Fibroblast of pulmonary artery (primary cell): ENCODE data around the gene DLGAP1.
A peak's percentile ranks its signal among the peaks of the same experiment; 100 is the strongest.
"Not testable (repeated sequence)": the region's sequence is repeated elsewhere in the genome, so short reads cannot be mapped to it uniquely, and the experiment has no call there.

Experiments used
- DNase-seq: peaks from one replicate; pipeline ENCODE4 v3.0.0-alpha.2; 2010; ENCODE audit warnings: low read depth
- H3K4me3 ChIP-seq: replicated peaks from 2 replicates; pipeline ENCODE4 v1.5.1; 2011; ENCODE audit warnings: low read depth, mild to moderate bottlenecking, control low read depth, low read length, moderate library complexity
- TF ChIP-seq, protein P1 (sequence below): IDR thresholded peaks from 2 replicates; pipeline ENCODE4 v1.5.1; 2011; ENCODE audit warnings: mild to moderate bottlenecking, control low read depth, low read length, inconsistent platforms; ENCODE audit errors: missing control alignments

Gene DLGAP1

DNA sequence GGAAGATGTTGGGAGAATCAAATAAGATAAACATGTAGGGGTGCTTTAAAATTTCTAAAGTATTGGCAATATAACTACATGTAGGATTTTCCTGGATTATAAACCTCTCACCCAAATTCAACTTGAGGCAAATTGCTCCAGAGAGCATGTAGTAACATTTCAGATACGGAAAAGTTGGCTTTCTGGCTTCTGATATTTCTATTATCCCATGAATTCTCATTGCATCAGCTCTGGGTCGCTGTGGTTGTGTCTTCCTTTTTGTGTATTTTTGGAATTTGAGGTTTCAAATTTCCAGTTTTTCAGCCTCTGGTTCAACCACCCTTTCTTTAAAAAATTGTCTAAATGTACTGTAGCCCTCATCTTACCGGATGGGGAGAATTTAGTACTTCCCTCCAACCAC, 972.8 kb downstream of the DLGAP1 start:
- TF ChIP-seq, protein P1, sequence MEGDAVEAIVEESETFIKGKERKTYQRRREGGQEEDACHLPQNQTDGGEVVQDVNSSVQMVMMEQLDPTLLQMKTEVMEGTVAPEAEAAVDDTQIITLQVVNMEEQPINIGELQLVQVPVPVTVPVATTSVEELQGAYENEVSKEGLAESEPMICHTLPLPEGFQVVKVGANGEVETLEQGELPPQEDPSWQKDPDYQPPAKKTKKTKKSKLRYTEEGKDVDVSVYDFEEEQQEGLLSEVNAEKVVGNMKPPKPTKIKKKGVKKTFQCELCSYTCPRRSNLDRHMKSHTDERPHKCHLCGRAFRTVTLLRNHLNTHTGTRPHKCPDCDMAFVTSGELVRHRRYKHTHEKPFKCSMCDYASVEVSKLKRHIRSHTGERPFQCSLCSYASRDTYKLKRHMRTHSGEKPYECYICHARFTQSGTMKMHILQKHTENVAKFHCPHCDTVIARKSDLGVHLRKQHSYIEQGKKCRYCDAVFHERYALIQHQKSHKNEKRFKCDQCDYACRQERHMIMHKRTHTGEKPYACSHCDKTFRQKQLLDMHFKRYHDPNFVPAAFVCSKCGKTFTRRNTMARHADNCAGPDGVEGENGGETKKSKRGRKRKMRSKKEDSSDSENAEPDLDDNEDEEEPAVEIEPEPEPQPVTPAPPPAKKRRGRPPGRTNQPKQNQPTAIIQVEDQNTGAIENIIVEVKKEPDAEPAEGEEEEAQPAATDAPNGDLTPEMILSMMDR = no peak
- no peak for DNase-seq
- H3K4me3 ChIP-seq = no peak overlapping the region

DNA sequence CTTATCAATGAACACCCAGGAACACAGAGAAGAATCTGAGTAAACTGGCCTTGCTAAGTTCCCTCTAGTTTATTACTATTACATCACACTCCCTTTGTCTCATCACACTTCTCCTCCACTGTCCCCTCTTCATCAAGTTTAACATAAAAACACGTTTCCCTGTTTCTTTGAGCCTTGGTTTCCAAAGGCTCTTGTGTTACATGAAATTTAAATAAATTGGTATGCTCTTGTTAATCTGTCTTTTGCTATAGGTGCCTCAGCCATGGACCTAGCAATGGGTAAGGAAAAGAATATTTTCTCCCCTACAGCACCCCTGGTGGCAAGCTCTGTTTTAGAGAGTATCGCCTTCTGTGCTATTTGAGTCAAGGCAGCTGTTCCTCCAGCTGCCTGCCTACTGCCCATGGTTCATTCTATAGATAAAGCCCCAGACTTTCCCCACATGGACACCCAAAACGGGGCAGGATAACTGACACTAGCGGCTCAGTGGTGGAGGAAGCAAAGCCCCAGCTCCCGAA, 973.4 kb downstream of the DLGAP1 start:
- TF ChIP-seq, protein P1 = peak; percentile 70
- H3K4me3 ChIP-seq = no peak overlapping the region
- DNase-seq = peak; percentile 69

DNA sequence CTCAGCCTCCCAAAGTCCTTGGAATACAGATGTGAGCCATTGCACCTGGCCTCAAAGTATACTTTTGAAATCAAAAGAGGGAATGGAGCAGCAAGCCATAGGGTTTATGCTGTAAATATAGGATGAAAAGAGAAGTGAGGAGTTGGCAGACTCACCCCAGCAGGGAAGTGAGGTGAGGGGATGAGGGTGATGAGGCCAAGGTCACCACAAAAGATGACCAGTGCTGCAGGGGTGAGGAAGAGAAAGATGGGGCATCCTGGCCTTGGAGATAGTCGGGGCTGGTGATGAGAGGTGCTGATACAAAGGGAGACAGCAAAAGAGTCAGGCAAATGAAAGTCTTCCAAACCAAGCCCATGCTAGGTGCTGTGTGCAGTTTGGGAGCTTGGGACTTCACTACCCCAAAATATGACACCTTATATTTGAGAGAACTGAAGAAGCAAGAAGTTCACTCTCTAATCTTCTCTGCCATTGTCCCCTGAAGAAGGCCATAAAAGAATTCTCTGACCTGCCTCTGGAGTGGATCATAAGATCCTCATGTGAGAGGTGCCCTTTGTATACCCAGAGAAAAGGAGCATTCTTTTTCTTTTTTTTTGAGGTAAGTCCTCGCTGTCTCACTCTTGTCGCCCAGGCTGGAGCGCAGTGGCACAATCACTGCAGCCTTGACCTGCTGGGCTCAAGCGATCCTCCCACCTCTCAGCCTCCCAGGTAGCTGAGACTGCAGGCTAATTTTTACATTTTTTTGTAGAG, 974.1 kb downstream of the DLGAP1 start:
- no peak overlapping the region for H3K4me3 ChIP-seq
- DNase-seq = no peak
- TF ChIP-seq, protein P1 = no peak

DNA sequence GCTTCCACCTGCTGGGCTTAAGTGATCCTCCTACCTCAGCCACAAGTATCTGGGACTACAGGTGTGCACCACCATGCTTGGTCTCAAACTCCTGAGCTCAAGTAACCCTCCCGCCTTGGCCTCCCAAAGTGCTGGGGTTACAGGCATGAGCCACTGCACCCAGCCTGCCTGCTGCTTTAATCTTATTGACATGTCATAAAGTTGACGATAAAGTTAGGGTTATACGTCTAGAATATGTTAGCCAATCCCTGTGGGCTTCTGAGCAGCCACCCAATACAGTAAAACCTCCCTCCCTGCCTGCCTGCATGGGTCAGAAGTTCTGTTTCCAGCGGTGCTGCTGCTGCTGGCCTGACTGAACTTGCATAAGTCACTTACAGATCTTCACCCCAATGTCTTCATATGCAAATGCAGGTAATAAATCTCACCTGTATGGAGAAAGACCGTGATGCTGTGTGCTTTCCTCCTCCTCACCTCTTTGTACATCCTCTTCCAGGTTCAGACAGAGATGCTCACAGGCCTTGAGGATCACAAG, 975.1 kb downstream of the DLGAP1 start:
- TF ChIP-seq, protein P1 = no peak
- DNase-seq = no peak
- H3K4me3 ChIP-seq = no peak overlapping the region

DNA sequence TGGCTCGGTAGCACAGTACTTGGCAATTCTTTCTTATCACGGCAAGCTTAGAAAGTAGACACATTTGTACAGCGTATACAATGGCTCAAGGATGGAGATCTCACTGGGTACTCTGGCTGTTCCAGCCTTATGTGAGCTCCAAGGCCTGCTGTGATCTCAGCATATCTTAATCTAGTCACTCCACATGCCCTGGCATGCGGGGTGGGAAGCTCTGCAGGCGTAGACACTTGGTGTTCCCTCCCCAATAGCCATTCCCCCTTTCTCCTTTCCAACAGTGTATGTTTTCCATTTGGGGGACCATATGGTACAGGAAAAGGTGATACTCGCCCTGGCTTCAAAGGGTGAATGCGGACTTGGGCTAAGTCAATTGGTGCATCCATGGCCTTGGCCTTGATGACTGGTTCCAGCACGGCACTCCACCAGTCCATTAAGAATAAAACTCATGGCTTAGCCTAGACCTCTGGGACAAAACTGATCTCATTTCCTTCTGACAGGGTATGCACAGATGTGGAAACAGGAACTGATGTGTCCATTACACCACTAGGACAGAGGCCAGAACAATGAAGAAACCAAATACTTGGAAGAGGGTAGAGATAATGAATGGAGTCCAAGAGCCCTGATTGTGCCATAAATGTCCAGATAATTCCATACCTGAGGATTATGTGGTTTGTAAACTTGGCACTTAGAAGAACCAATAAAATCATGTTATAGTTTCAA, 976.7 kb downstream of the DLGAP1 start:
- DNase-seq = peak; percentile 93
- TF ChIP-seq, protein P1 = no peak
- no peak overlapping the region for H3K4me3 ChIP-seq

DNA sequence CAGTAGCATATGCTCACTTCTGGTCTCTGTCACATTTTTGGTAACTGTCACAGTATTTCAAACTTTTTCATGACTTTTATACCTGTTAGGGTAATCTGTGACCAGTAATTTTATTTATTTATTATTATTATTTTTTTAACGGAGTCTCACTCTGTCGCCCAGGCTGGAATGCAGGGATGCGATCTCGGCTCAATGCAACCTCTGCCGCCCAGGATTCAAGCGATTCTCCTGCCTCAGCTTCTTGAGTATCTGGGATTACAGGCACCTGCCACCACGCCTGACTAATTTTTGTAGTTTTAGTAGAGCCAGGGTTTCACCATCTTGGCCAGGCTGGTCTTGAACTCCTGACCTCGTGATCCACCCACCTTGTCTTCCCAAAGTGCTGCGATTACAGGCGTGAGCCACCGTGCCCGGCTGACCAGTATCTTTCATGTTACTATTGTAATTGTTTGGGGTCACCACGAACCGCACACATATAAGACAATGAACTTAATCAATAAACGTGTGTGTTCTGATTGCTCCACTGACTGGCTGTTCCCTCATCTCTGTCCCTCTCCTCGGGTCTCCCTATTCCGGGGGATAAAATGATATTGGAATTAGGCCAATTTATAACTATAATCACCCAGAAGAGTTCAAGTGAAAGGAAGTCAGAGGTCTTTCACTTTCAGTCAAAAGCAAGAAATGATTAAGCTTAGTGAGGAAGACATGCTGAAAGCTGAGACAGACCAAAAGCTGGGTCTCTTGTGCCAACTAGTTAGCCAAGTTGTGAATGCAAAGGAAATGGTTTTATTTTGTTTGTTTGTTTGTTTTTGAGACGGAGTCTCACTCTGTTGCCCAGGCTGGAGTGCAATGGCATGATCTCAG, 982.2 kb downstream of the DLGAP1 start:
- DNase-seq = no peak
- H3K4me3 ChIP-seq = no peak overlapping the region
- TF ChIP-seq, protein P1 = no peak

DNA sequence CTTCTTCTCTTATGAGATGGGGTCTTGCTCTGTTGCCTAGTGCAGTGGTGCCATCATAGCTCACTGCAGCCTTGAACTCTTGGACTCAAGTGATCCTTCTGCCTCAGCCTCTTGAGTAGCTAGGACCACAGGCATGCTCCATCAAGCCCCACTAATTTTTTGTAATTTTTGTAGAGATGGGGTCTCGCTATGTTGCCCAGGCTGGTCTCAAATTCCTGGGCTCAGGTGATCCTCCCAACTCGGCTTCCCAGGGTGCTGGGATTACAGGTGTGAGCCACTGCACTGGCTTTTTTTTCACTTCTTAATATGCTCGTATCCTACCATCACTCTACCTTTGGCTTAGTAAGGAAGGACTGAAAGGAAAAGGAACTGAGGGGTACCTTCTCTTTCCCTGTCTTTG, 983.0 kb downstream of the DLGAP1 start:
- DNase-seq, H3K4me3 ChIP-seq: not testable (repeated sequence)
